NCI-H1417 treated with DMSO at 0.1 percent for 48 hours (cell line): ENCODE results near the gene TSPYL1.

ENCODE experiments used
- DNase-seq: peaks from one replicate; lab custom pipeline; 2025; lab: John Stamatoyannopoulos, UW

The TSPYL1 gene

DNA sequence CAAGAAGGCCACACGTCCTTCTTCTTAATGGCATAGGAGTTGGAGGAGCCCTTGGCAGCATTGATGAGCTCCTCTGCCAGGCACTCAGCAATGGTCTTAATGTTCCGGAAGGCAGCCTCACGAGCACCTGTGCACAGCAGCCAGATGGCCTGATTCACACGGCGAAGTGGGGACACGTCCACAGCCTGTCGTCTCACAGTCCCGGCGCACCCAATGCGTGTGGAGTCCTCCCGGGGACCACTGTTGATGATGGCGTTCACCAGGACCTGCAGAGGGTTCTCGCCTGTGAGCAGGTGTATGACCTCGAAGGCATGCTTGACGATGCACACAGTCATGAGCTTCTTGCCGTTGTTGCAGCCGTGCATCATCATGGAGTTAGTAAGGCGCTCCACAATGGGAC is 21.2 kb downstream of the TSPYL1 start:
- DNase-seq: no peak

GRCh38 chr6:116256694-116257093 is 23.0 kb downstream of the TSPYL1 start:
- DNase-seq: no peak

GRCh38 chr6:116255246-116255800 is 24.4 kb downstream of the TSPYL1 start:
- no peak for DNase-seq

GRCh38 chr6:116254297-116255056 is 25.3 kb downstream of the TSPYL1 start:
- no peak for DNase-seq

DNA sequence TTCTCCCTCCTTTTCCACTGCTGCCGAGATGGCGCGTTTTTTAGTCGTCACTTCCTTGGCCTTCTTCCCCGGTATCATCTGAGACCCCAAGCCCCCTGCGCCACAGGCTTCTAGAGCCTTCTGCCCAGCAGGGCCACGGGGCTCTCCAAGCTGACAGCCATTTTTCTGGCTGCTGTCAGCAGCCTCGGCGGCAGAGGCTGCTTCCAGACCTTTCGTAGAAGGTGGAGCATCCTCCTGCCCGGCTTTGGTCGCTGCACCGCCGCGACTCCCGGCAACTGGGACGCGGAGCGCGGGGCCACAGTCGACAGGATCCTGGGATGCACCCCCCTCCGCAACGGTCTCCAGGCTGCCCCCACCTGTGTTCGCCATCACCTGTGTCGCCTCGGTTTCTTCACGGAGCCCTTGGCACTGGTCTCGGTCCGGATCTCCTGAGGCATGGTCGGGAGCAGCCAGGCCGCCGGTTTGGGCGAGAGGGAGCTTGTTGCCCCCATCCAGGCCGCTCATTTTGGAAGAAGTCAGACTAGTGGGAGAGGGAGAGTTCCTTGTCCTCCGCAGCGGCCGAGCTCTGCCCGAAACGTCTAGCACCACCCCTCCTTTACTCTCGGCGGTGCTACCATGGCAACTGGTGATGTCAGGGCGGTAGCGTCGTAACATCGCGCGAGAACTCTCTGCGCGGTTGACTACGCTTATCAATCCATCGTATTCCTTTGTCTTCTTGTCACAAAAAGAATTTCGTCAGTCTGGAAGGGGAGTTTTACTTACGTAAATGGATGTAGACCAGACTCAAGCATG is 26.0 kb downstream of the TSPYL1 start, which contains the start of gene TSPYL4:
Gene TSPYL4, minus strand, starts transcription at position 571 of the 792 bp plus-strand sequence. Its CDS starts 67 bp downstream, at position 504.
- peak; percentile 82 for DNase-seq

GRCh38 chr6:116253188-116253504 is 26.6 kb downstream of the TSPYL1 start:
- no peak for DNase-seq

GRCh38 chr6:116251568-116252384 is 28.0 kb downstream of the TSPYL1 start:
- DNase-seq: no peak

GRCh38 chr6:116248577-116248976 is 31.2 kb downstream of the TSPYL1 start:
- no peak for DNase-seq

DNA sequence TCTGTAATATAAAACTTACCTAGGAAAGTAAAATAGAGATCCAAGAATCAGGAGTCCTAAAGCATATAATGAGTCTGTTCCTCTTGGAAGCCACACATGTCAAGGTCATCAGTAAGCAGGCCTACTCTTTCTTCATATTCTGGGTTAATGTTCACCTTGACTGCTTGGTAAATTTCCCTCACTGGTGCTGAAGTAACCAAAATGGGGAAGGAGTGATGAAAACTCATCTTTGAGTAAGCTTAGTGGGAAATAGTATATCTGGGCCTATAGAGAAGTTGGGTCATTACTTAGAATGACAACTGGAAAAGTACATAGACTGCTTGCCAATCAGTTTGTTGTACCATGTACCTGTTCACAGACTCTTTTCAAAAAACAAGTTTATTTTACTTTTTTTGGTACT is 32.4 kb downstream of the TSPYL1 start:
- no peak for DNase-seq

GRCh38 chr6:116246089-116246488 is 33.6 kb downstream of the TSPYL1 start:
- no peak for DNase-seq

GRCh38 chr6:116244284-116244683 is 35.4 kb downstream of the TSPYL1 start:
- no peak for DNase-seq

DNA sequence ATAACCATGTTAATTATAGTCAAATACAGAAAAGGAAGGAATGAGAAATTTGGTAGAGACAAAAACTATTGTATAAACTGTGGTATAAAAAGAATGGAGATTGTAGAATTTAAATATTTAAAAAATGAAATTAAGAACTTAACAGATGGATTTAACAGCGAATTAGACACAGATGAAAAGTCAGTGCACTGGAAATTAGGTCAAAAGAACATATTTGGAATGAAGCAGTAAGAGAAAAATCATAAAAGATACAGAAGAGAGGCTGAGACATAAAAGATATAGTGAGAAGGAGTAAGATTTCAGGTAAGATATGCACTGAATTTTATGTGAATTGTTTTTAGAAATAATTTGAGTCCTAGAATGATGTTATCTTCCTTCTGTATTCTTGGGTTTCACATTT is 39.9 kb downstream of the TSPYL1 start:
- no peak for DNase-seq

DNA sequence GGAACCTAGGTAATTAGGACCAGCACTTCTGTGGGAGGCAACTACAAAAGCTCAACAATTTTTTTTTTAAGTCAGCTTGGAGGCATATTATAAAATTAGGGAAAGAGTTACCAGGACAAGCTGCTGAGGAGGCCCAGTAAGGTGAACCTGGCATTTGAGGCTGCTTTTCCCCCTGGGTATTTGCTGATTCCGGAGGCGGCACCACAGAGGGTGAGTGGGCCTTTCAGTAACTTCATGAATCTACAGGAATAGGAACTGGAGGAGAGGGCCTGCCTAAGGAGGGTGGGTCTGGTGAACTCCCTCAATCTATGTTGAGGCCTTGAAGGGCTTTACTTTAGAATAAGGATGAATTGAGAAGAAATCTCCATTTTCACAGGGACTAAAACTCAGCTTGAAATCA is 40.5 kb downstream of the TSPYL1 start:
- DNase-seq: no peak

- DNase-seq: no peak
Observed at GRCh38 chr6:116238083-116238482, 41.6 kb downstream of the TSPYL1 start.

- no peak for DNase-seq
Observed at GRCh38 chr6:116234689-116235088, 45.0 kb downstream of the TSPYL1 start.

DNA sequence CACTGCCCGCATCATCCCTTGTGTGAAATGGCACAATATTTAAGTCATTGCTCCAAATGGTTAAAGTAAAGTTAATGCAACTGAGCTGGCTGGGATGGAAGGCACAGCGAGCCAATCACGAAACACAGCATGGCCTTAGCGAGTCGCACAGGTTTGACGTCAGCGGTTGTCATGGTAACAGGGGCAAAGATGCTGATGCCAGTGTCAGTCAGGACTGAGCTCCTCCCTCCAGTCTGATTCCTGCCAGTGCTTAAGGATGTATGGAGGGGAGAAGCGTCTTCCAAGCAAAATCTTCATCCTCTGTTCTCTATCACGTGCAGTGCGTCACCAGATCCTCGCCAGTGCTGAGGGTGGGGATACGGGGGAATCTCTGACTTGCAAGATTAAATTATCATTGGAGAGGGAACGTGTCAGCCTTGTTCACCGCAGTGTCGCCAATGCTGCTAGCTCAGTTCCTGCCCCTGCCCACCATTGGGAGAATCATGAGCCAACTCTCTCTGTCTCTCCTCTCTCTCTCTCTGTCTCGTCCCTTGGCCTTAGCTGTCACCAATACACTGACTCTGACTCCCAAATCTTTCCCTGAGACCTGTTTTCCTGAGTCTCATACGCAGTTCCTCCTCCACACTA is 50.3 kb downstream of the TSPYL1 start:
- DNase-seq: no peak
